ENCODE data around the gene USP40. TPM values are rescaled to one million over a fixed set of nuclear protein-coding genes. Genes with fewer than 3 reads are reported as not detected.

Gene USP40
- total and polyA plus RNA-seq, 2 of the 8 experiments (the other 6 are each of a cell fraction or from before 2014, with no cell fraction given) = 12.0 to 15.7 TPM

DNA sequence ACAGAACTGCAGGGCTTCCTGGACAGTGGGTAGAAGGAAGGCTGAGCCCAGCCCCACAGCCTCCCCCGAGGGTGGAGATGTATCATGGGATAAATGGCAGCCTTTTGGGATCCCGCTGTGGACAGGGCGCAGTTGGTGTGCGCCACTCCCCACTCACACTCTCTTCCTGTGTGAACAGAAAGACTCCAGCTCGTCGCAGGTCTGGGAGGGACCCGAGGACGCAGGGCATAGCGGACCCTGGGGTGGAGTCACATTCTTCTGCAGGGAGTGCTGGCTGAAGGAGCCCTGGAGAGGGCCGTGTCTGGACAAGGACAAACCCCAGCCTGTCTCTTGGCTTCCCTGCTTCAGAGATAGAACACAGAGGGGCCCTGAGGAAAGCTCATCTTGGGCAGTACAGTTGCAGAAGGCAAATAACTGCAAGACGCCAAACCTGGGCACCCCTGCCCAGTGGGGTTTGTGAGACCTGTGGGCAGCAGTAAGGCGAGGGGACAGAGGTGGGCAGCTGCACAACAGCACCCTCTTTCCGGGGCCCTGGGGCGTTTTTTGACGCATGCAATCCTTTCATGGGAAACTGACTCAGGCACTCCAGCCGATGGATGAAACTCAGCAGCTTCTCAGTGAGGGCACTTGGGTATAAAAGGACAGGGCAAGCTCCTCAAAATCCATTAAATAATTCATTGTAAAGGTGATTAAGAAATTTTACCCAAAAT is 101.9 kb downstream of the USP40 start (continued):
- TF ChIP-seq, protein P1, sequence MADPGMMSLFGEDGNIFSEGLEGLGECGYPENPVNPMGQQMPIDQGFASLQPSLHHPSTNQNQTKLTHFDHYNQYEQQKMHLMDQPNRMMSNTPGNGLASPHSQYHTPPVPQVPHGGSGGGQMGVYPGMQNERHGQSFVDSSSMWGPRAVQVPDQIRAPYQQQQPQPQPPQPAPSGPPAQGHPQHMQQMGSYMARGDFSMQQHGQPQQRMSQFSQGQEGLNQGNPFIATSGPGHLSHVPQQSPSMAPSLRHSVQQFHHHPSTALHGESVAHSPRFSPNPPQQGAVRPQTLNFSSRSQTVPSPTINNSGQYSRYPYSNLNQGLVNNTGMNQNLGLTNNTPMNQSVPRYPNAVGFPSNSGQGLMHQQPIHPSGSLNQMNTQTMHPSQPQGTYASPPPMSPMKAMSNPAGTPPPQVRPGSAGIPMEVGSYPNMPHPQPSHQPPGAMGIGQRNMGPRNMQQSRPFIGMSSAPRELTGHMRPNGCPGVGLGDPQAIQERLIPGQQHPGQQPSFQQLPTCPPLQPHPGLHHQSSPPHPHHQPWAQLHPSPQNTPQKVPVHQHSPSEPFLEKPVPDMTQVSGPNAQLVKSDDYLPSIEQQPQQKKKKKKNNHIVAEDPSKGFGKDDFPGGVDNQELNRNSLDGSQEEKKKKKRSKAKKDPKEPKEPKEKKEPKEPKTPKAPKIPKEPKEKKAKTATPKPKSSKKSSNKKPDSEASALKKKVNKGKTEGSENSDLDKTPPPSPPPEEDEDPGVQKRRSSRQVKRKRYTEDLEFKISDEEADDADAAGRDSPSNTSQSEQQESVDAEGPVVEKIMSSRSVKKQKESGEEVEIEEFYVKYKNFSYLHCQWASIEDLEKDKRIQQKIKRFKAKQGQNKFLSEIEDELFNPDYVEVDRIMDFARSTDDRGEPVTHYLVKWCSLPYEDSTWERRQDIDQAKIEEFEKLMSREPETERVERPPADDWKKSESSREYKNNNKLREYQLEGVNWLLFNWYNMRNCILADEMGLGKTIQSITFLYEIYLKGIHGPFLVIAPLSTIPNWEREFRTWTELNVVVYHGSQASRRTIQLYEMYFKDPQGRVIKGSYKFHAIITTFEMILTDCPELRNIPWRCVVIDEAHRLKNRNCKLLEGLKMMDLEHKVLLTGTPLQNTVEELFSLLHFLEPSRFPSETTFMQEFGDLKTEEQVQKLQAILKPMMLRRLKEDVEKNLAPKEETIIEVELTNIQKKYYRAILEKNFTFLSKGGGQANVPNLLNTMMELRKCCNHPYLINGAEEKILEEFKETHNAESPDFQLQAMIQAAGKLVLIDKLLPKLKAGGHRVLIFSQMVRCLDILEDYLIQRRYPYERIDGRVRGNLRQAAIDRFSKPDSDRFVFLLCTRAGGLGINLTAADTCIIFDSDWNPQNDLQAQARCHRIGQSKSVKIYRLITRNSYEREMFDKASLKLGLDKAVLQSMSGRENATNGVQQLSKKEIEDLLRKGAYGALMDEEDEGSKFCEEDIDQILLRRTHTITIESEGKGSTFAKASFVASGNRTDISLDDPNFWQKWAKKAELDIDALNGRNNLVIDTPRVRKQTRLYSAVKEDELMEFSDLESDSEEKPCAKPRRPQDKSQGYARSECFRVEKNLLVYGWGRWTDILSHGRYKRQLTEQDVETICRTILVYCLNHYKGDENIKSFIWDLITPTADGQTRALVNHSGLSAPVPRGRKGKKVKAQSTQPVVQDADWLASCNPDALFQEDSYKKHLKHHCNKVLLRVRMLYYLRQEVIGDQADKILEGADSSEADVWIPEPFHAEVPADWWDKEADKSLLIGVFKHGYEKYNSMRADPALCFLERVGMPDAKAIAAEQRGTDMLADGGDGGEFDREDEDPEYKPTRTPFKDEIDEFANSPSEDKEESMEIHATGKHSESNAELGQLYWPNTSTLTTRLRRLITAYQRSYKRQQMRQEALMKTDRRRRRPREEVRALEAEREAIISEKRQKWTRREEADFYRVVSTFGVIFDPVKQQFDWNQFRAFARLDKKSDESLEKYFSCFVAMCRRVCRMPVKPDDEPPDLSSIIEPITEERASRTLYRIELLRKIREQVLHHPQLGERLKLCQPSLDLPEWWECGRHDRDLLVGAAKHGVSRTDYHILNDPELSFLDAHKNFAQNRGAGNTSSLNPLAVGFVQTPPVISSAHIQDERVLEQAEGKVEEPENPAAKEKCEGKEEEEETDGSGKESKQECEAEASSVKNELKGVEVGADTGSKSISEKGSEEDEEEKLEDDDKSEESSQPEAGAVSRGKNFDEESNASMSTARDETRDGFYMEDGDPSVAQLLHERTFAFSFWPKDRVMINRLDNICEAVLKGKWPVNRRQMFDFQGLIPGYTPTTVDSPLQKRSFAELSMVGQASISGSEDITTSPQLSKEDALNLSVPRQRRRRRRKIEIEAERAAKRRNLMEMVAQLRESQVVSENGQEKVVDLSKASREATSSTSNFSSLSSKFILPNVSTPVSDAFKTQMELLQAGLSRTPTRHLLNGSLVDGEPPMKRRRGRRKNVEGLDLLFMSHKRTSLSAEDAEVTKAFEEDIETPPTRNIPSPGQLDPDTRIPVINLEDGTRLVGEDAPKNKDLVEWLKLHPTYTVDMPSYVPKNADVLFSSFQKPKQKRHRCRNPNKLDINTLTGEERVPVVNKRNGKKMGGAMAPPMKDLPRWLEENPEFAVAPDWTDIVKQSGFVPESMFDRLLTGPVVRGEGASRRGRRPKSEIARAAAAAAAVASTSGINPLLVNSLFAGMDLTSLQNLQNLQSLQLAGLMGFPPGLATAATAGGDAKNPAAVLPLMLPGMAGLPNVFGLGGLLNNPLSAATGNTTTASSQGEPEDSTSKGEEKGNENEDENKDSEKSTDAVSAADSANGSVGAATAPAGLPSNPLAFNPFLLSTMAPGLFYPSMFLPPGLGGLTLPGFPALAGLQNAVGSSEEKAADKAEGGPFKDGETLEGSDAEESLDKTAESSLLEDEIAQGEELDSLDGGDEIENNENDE (IDR thresholded peaks at IDR 0.05; ENCODE audit: insufficient replicate concordance, low read length) = no peak
- TF ChIP-seq KDM4A (IDR thresholded peaks at IDR 0.05; ENCODE audit: low read depth, low read length, severe bottlenecking) (no peak), TCF12 (IDR thresholded peaks at IDR 0.05; ENCODE audit: low read depth, low read length) (no peak)
